A549 (cell line): Measurements from ENCODE around the gene SNORC.

Source experiments
- CTCF ChIP-seq: fragments of >200 bp; sonication (Bioruptor Twin); formaldehyde crosslinking; IDR thresholded peaks from 3 replicates; pipeline ENCODE4 v1.5.1; 2016
- PHF8 ChIP-seq: fragments of 200-600 bp; sonication (generic); IDR thresholded peaks from 2 replicates; pipeline ENCODE4 v1.6.1; 2016; ENCODE audit warnings: low read depth, mild to moderate bottlenecking, antibody characterized with exemption, moderate library complexity, borderline replicate concordance
- POLR2A ChIP-seq: IDR thresholded peaks from 2 replicates; pipeline ENCODE4 v1.6.1; 2012; ENCODE audit warnings: mild to moderate bottlenecking, low read length
- POLR2AphosphoS2 ChIP-seq: conservative IDR thresholded peaks from 2 replicates; pipeline ENCODE4 v1.6.1; 2012; ENCODE audit warnings: low read length, improper control_type of control experiment, inconsistent platforms
- RARB ChIP-seq: fragments of 250-450 bp; sonication (Bioruptor Pico); IDR thresholded peaks from 2 replicates; pipeline ENCODE4 v1.8.0; 2021; ENCODE audit warnings: mild to moderate bottlenecking, moderate library complexity
- RNF2 ChIP-seq: fragments of 200-600 bp; sonication (generic); IDR thresholded peaks from 2 replicates; pipeline ENCODE4 v1.6.1; 2016; ENCODE audit warnings: low read depth, mild to moderate bottlenecking, antibody characterized with exemption, moderate library complexity, borderline replicate concordance
- ZFP36 ChIP-seq: fragments of 450-650 bp; IDR thresholded peaks from 2 replicates; pipeline ENCODE4 v1.6.1; 2014; ENCODE audit warnings: borderline replicate concordance; ENCODE audit not compliant: partially characterized antibody
- TF ChIP-seq, protein P1 (sequence below): IDR thresholded peaks from 2 replicates; pipeline ENCODE4 v1.6.1; 2012

GRCh38 chr2:232913903-232914302 lies 43.8 kb downstream of the SNORC start:
- TF ChIP-seq ZFP36 (no peak), POLR2AphosphoS2 (no peak), CTCF (no peak), POLR2A (no peak), RNF2 (no peak), RARB (CRISPR knock-in tag) (no peak), PHF8 (no peak)
- TF ChIP-seq, protein P1, sequence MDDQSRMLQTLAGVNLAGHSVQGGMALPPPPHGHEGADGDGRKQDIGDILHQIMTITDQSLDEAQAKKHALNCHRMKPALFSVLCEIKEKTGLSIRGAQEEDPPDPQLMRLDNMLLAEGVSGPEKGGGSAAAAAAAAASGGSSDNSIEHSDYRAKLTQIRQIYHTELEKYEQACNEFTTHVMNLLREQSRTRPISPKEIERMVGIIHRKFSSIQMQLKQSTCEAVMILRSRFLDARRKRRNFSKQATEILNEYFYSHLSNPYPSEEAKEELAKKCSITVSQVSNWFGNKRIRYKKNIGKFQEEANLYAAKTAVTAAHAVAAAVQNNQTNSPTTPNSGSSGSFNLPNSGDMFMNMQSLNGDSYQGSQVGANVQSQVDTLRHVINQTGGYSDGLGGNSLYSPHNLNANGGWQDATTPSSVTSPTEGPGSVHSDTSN, result no peak
